HG03342 (cell line): Measurements from ENCODE around the gene KLHDC10.
"Not testable (repeated sequence)": the region's sequence is repeated elsewhere in the genome, so short reads cannot be mapped to it uniquely, and the experiment has no call there.

Source experiments
- ATAC-seq: cut with Tn5 transposase; IDR thresholded peaks from one replicate; pipeline ENCODE4 v1.9.1; 2021; ENCODE audit warnings: mild to moderate bottlenecking, moderate library complexity; ENCODE audit not compliant: unreplicated experiment

The KLHDC10 gene

DNA sequence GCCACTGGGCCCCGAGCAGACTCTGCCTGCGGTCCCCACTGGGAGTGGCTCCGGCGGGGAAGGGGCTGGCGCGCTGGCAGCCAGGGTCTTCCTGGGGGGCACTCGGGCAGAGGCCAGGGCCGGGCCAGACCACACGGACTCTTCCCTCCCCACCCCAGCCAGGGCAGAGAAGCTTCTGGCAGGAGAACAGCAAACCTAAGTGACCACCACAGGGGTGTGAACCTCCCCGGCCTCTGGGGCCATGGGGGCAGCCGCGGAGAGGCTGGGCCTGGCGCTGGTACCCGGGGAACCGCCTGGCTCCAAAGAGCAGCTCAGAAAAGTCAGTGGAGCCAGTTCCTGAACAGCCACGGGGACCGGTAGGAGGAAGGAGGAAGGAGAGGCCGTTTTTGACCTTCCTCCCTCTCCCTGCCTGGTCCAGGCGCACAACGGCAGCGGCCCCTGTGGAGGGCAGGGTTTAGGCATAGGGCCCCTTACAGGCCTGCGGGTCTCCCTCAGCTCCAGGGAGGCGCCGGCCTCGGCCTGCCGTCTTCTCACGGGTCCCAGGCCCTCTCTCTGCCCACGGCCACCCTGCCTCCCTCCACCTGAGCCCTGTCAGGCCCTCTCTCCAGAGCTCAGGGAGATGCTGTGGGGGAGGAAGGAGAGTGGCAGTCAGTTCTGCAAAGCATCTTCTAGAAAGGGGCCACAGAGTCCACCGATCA lies 83.0 kb downstream of the KLHDC10 start:
- no peak for ATAC-seq

DNA sequence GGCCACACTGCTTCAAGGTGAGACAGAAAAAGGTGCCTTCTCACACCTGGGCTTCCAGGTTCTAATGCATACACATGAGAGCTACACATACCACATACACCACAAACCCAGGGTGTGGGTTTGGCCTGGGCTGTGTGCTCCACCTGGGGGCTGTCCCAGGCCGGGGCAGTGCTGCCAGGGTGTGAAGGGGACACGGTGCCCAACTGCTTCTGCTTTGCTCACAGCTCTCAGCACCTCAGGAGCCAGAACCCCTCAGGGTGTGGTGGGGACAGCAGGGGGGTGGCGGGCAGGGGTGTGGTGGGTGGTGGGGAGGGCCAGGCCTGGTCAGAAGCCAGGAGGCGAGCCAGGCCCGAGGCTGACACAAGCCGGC lies 83.8 kb downstream of the KLHDC10 start:
- no peak for ATAC-seq

DNA sequence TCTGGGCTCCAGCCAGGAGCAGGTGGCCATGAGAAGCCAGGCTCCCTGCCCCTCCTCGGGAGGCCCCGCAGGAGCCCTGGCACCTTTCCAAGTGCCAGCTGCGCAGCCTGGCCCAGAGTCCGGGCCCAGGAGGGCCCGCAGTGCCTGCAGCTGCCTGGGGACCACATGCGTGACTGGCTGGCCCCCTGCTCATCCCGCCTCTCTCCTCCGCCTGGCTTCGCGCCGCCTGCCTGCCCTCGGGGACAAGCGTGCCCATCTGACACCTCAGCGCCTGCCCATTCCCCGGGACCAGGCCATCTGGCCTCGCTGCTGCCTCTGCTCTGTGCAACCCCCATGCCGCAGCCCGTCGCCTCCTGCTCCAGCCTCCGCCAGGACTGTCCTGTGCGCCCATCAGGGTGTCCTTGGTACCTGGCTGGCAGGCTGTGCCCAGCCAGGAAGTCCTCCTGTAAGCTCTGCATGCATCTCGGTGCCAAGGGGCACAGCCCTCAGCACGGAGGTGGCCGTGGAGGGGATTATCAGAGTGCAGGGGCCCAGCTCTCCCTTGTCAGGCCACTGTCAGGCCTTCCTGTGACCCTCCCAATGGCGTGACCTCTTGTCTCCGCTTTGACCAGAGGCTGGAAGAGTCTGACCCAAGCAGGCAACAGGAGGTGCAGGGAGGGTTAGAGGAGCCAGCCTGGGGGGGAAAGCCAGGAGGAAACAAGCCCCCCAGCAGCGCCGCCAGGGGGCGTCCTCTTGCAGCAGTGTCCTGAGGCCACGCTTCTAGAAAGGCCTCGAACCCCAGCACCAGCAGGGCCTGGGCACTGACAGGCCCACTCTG lies 84.4 kb downstream of the KLHDC10 start:
- ATAC-seq: no peak

DNA sequence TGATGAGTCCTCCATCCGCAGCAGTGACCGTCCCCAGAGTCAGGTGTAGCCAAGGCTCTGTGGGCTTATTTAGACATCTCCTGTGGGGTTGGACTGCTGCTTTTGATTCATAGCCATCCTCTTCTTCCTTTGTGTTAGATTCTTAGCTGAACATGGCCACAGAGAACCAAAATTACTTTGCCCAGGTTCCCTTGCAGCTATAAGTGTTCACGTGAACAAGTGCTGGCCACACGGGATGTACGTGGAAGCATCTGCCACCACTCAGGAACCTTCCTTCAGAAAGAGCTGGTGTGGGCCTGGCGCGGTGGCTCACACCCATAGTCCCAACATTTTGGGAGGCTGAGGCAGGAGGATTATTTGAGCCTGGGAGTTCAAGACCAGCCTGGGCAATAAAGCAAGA lies 85.8 kb downstream of the KLHDC10 start:
- ATAC-seq: no peak

DNA sequence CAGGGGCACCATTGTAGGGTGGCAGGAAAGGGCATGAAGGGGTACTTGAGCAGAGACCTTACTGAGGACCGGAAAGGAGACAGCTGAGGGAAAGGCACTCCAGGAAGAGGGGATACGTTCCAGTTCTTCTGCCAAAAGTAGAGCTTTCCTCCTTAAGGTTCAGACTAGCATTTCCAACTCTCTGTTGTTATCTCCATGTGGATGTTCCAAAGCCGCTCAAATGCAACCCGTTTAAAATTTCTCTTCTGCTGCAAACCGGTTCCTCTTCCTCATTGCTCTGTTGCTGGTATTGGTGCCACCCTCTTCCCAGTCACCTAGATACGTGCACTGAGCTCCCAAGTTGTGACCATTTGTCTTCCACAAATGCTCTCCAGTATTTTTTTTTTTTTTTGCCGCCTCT lies 87.4 kb downstream of the KLHDC10 start:
- ATAC-seq: no peak

DNA sequence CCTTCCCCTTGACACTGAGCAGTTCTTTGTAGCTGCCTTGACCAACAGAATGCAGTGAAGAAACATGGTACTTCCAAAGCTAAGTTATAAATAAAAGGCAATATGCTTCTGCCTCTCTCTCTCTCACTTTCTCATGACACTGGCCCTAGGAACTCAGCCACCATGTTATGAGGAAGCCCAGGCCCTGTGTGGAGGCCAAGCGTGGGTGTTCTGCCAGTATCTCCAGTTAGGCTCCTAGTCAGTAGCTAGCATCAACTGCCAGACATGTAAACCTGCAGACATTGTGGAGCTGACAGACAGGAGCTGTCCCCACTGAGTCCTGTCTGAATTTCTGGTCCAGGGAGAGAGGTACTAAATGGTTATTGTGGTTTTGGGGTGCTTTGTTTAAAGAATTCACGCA lies 89.7 kb downstream of the KLHDC10 start:
- ATAC-seq: no peak

DNA sequence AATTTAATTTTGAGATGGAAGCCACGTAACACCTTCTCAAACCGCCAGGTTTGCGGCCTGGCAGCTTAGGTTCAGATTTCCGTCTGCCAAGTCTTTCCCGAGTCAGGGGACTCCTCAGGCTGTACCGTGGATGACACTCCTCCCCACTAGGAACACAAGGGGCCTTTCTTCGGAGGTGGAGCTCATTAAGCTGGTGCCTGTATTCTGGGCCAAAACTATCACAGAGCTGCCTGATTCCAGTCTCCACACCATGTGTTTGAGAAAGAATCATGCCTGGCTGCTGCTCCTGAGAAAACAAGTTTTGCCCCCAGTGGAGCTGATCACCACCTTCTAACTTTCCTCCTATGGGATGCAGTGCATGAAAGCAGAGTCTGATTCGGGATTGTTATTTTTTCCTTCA lies 90.1 kb downstream of the KLHDC10 start:
- ATAC-seq: no peak

DNA sequence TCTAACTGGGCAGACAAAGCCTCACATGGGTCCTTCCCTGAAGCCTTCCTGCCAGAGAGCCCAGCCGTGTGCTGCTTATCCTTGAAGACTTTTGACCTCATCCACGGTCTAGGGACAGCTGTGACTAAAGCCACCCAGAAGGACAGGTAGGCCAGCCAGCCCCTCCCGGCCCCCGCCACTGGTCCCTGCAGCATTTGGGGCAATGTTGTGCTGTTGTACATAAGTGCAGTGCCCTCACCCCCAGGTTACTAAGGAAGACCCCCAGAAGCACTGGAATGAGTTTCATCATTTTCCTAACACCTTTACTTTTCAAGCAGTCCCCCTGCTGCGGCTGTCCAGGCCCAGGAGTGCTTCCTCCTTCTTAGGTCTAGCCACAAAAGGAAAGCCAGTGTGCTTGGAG lies 91.9 kb downstream of the KLHDC10 start:
- ATAC-seq: no peak

DNA sequence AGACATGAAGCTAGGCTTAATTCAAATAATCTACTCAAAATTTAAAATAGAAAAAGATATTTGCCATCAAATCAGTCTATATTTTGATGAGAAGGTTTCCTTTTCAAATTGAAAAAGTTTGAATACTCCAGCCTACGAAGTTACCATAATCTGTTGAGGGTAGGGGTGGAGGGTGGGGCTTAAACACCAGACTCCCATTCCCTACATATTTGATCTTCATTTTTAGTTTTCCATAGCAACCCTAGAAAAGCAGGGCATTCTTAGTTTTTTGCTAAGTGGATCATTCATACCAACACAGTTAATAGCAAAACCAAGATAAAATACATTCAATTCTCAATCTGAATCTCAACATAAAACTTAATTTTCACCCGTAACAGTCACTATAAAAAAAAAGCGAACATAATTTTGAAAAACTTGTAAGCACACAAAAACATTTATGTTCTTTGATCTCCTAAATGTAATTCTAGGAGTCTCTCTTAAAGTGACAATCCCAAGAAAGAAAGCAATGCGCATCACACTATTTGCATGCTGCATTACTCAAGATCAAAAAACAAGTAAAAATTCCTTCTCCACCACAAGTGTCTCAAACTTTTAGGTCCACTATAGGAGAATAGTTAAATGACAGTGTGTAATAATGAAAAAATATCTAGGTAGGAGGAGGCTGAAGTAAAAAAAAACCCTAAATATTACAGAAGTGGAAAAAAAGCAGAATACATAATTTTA lies 104.1 kb downstream of the KLHDC10 start:
- no peak for ATAC-seq

DNA sequence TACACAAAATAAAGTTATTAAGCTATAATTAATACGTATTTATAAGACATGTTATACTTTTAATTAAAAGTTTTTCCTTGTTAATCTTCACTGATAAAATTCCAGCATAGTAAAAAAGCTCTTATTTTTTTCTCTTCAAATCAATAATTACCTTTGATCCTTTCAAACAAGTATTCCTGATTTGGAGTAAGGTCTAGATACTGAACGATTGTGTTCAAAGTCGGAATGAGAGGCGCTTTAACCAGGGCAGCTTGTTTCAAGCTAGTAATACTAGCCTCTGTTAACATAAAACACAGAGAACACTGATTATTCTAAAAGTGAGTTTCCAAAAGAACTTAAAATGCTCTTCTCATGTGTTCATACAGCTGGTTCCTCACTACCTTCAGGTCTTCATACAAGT lies 107.9 kb downstream of the KLHDC10 start:
- ATAC-seq: no peak

DNA sequence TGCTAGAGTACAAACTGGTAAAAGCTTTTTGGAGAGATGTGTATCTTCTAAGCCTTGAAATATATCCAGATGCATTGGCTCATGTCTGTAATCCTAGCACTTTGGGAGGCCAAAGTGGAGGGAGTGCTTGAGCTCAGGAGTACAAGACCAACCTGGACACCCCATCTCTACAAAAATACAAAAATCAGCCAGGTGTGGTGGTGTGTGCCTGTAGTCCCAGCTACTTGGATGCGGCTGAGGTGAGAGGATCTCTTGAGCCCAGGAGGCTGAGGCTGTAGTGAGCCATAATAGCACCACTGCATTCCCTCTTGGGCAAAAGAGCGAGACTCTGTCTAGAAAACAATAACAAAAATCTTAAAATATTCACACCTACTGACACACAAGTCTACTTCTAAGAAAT lies 109.3 kb downstream of the KLHDC10 start:
- no peak for ATAC-seq

DNA sequence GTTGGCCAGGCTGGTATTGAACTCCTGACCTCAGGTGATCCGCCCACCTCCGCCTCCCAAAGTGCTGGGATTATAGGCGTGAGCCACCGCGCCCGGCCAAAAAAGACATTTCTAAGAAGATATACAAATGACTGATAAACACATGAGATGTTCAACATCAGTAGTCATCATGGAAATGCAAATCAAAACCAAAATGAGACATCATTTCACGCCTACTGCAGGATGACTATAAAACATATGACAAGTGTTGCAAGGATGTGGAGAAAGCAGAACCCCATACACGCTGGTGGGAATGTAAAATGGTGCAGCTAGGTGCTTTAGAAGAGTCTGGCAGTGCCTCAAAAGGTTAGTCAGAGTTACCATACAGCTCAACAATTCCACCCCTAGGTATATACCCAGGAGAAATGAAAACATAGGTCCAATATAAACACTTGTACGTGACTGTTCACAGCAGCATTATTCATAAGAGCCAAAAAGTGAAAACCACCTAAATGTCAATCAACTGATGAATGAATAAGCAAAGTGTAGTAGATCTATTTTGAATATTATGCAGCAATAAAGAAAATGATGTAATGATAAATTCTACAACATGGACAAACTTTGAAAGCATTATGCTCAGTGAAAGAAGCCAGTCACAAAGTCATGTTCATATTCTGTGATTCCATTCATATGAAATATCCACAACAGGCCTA lies 110.4 kb downstream of the KLHDC10 start:
- ATAC-seq: no peak

DNA sequence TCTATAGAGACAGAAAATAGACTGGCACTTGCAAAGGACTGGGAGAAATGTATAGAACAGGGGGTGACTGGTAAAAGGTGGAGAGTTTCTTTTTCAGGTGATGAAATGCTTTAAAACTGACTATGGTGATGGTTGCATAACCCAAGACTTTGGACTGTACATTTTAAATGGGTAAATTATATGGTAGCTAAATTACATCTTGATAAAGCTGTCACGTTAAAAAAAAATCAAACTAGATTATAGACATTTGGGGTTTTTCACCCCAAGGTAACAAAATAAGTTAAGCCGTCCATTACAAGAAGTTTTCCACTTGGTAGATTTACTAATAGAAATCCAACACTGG lies 110.9 kb downstream of the KLHDC10 start:
- ATAC-seq: no peak

DNA sequence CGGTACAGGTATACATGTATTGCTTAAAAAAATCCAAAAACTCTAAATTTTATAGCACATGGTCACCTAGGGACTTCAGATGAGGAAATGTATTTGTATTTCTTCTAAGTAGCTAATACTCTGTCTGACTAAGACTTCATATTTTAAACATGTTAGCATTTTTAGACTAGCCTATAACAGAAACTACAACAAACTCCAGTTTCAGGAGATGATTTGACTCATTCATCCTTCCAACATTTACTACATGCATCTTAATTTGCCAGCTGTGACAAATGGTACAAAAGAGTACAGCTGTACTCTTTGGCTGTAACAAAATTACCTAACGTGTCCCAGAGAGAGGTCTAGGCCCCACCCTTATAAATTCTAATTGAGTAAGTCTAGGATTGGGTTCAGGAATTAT lies 112.7 kb downstream of the KLHDC10 start:
- ATAC-seq: peak; percentile 59

DNA sequence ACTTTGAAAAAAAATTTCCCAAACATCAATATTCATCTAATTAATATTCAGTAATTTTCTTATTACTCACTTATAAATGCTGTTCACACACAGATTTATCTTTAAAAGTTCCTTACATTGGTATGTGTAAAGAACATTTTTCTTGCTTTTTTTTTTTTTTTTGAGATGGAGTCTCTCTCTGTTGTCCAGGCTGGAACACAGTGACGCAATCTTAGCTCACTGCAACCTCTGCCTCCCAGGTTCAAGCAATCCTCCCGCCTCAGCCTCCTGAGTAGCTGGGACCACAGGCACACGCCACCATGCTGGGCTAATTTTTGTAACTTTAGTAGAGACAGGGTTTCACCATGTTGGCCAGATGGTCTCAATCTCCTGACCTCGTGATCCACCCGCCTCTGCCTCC lies 114.0 kb downstream of the KLHDC10 start:
- not testable (repeated sequence) for ATAC-seq
